HepG2 (cell line): ENCODE data around the gene CRADD. TPM values are rescaled to one million over a fixed set of nuclear protein-coding genes. Genes with fewer than 3 reads are reported as not detected.
A peak's percentile ranks its signal among the peaks of the same experiment; 100 is the strongest.

ENCODE experiments used
- AKAP8 ChIP-seq: sonication (generic); formaldehyde crosslinking; IDR thresholded peaks from 2 replicates; pipeline ENCODE4 v1.5.1; 2020; ENCODE audit warnings: mild to moderate bottlenecking, missing genetic modification reagents
- BRCA1 ChIP-seq: sonication (generic); formaldehyde crosslinking; IDR thresholded peaks from 2 replicates; pipeline ENCODE4 v1.4.0; 2020; ENCODE audit warnings: missing genetic modification reagents
- BRD4 ChIP-seq: sonication (generic); formaldehyde crosslinking; IDR thresholded peaks from 2 replicates; pipeline ENCODE4 v1.4.0; 2020; ENCODE audit warnings: missing genetic modification reagents
- CREB1 ChIP-seq, 2 experiments: fragments of 450-650 bp in 1 of 2; IDR thresholded peaks; 2 replicates each; pipeline ENCODE4 v1.6.1; 2016 to 2017; ENCODE audit warnings: control low read depth in 1 of 2, mild to moderate bottlenecking in 1 of 2, missing compliant biosample characterization in 1 of 2, missing genetic modification characterization in 1 of 2
- HNF1B ChIP-seq: sonication (generic); formaldehyde crosslinking; IDR thresholded peaks from 2 replicates; pipeline ENCODE4 v1.5.1; 2020; ENCODE audit warnings: mild to moderate bottlenecking, moderate library complexity, missing genetic modification reagents
- NCOA5 ChIP-seq: sonication (generic); formaldehyde crosslinking; IDR thresholded peaks from 2 replicates; pipeline ENCODE4 v1.4.0; 2020; ENCODE audit warnings: missing genetic modification reagents
- NFE2L1 ChIP-seq: sonication (generic); formaldehyde crosslinking; IDR thresholded peaks from 2 replicates; pipeline ENCODE4 v1.4.0; 2020; ENCODE audit warnings: missing genetic modification reagents, mild to moderate bottlenecking, borderline replicate concordance
- NFIC ChIP-seq: IDR thresholded peaks from 2 replicates; pipeline ENCODE4 v1.6.1; 2012; ENCODE audit warnings: mild to moderate bottlenecking, low read length, inconsistent platforms
- RBFOX2 ChIP-seq: fragments of 200-400 bp; formaldehyde crosslinking; IDR thresholded peaks from 2 replicates; pipeline ENCODE4 v1.6.1; 2017; ENCODE audit warnings: low read depth, mild to moderate bottlenecking, low read length
- SCMH1 ChIP-seq: sonication (generic); formaldehyde crosslinking; IDR thresholded peaks from 2 replicates; pipeline ENCODE4 v1.9.0; 2021; ENCODE audit warnings: missing genetic modification reagents, mild to moderate bottlenecking, borderline replicate concordance
- SIX1 ChIP-seq: sonication (generic); formaldehyde crosslinking; IDR thresholded peaks from 2 replicates; pipeline ENCODE4 v1.4.0; 2020; ENCODE audit warnings: missing genetic modification reagents, borderline replicate concordance
- TBX2 ChIP-seq: sonication (generic); formaldehyde crosslinking; IDR thresholded peaks from 2 replicates; pipeline ENCODE4 v1.5.0; 2020; ENCODE audit warnings: missing genetic modification reagents, mild to moderate bottlenecking, borderline replicate concordance
- ZBTB39 ChIP-seq: sonication (generic); formaldehyde crosslinking; IDR thresholded peaks from 2 replicates; pipeline ENCODE4 v1.5.0; 2020; ENCODE audit warnings: missing genetic modification reagents
- ZNF12 ChIP-seq: sonication (generic); formaldehyde crosslinking; IDR thresholded peaks from 2 replicates; pipeline ENCODE4 v1.5.0; 2020; ENCODE audit warnings: missing genetic modification reagents
- ZNF292 ChIP-seq: sonication (generic); formaldehyde crosslinking; IDR thresholded peaks from 2 replicates; pipeline ENCODE4 v1.8.1; 2022; ENCODE audit warnings: mild to moderate bottlenecking, low read depth, missing genetic modification reagents, borderline replicate concordance
- ZNF331 ChIP-seq: sonication (generic); formaldehyde crosslinking; IDR thresholded peaks from 2 replicates; pipeline ENCODE4 v1.4.0; 2020; ENCODE audit warnings: missing genetic modification reagents
- ZNF468 ChIP-seq: sonication (generic); formaldehyde crosslinking; IDR thresholded peaks from 2 replicates; pipeline ENCODE4 v1.8.0; 2022; ENCODE audit warnings: mild to moderate bottlenecking, moderate library complexity, missing genetic modification reagents
- ZNF567 ChIP-seq: sonication (generic); formaldehyde crosslinking; IDR thresholded peaks from 2 replicates; pipeline ENCODE4 v1.8.1; 2023; ENCODE audit warnings: mild to moderate bottlenecking, missing genetic modification reagents, borderline replicate concordance
- ZNF577 ChIP-seq: sonication (generic); formaldehyde crosslinking; IDR thresholded peaks from 2 replicates; pipeline ENCODE4 v1.4.0; 2020; ENCODE audit warnings: mild to moderate bottlenecking, low read depth, missing genetic modification reagents, borderline replicate concordance
- ZNF670 ChIP-seq: sonication (generic); formaldehyde crosslinking; IDR thresholded peaks from 2 replicates; pipeline ENCODE4 v1.8.0; 2022; ENCODE audit warnings: mild to moderate bottlenecking, missing genetic modification reagents, borderline replicate concordance
- polyA plus RNA-seq, 8 experiments: library from polyadenylated mRNA; depleted of rRNA in 3 of 8; stranded (reverse) in 7 of 8; unstranded in 1 of 8; fragments of >200 nt; fragmentation: Illumina TruSeq in 4 of 8; extraction: Trizol in 4 of 8; gene quantifications; 2 replicates each; pipeline versions ENCODE4 v1.2.1 to v1.2.3, GENCODE V29; 2011 to 2016; ENCODE audit warnings: low read depth in 4 of 8, missing spikeins in 1 of 8, mixed read lengths in 1 of 8; ENCODE audit not compliant: insufficient read depth in 1 of 8
- total RNA-seq, 5 experiments: library from RNA; depleted of rRNA; stranded (reverse); fragments of >200 nt; fragmentation: Illumina TruSeq; extraction: Trizol; gene quantifications; 2 replicates each; pipeline ENCODE4 v1.2.3, GENCODE V29; 2016; ENCODE audit warnings: low read depth in 1 of 5
- TF ChIP-seq, protein P1 (sequence below): IDR thresholded peaks from 2 replicates; pipeline ENCODE4 v1.6.1; 2016; ENCODE audit warnings: low read depth, missing genetic modification reagents, missing compliant biosample characterization

The CRADD gene
- total and polyA plus RNA-seq, 2 of the 13 experiments (the other 11 are each of a cell fraction or from before 2014, with no cell fraction given): 12.4 to 18.8 TPM

GRCh38 chr12:93663006-93663728 lies 14.0 kb upstream of the CRADD start (continued):
- TF ChIP-seq BRCA1 (CRISPR knock-in tag) (0 out of 2 replicates have a peak, but pooled peaks have one; percentile 52), BRD4 (no peak), ZNF670 (CRISPR knock-in tag) (peak; percentile 77; the same call in 1 of the 2 replicates), CREB1 (IDR thresholded peaks at IDR 0.05) (no peak), CREB1 (CRISPR knock-in tag; IDR thresholded peaks at IDR 0.05) (peak; percentile 75), ZNF468 (CRISPR knock-in tag) (no peak), NFIC (no peak), ZNF331 (CRISPR knock-in tag) (peak; percentile 99), ZNF577 (CRISPR knock-in tag) (no peak), HNF1B (CRISPR knock-in tag) (peak; percentile 89), NCOA5 (no peak), ZNF12 (CRISPR knock-in tag) (peak; percentile 80; the same call in 1 of the 2 replicates), AKAP8 (CRISPR knock-in tag) (no peak), ZBTB39 (CRISPR knock-in tag) (no peak), SIX1 (CRISPR knock-in tag) (0 out of 2 replicates have a peak, but pooled peaks have one; percentile 49), ZNF292 (CRISPR knock-in tag) (peak; percentile 75; the same call in 1 of the 2 replicates), ZNF567 (no peak), RBFOX2 (no peak), SCMH1 (CRISPR knock-in tag) (no peak), TBX2 (CRISPR knock-in tag) (peak; percentile 68; the same call in 1 of the 2 replicates), NFE2L1 (no peak)
- TF ChIP-seq, protein P1, sequence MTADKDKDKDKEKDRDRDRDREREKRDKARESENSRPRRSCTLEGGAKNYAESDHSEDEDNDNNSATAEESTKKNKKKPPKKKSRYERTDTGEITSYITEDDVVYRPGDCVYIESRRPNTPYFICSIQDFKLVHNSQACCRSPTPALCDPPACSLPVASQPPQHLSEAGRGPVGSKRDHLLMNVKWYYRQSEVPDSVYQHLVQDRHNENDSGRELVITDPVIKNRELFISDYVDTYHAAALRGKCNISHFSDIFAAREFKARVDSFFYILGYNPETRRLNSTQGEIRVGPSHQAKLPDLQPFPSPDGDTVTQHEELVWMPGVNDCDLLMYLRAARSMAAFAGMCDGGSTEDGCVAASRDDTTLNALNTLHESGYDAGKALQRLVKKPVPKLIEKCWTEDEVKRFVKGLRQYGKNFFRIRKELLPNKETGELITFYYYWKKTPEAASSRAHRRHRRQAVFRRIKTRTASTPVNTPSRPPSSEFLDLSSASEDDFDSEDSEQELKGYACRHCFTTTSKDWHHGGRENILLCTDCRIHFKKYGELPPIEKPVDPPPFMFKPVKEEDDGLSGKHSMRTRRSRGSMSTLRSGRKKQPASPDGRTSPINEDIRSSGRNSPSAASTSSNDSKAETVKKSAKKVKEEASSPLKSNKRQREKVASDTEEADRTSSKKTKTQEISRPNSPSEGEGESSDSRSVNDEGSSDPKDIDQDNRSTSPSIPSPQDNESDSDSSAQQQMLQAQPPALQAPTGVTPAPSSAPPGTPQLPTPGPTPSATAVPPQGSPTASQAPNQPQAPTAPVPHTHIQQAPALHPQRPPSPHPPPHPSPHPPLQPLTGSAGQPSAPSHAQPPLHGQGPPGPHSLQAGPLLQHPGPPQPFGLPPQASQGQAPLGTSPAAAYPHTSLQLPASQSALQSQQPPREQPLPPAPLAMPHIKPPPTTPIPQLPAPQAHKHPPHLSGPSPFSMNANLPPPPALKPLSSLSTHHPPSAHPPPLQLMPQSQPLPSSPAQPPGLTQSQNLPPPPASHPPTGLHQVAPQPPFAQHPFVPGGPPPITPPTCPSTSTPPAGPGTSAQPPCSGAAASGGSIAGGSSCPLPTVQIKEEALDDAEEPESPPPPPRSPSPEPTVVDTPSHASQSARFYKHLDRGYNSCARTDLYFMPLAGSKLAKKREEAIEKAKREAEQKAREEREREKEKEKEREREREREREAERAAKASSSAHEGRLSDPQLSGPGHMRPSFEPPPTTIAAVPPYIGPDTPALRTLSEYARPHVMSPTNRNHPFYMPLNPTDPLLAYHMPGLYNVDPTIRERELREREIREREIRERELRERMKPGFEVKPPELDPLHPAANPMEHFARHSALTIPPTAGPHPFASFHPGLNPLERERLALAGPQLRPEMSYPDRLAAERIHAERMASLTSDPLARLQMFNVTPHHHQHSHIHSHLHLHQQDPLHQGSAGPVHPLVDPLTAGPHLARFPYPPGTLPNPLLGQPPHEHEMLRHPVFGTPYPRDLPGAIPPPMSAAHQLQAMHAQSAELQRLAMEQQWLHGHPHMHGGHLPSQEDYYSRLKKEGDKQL (CRISPR knock-in tag): peak; percentile 72
